Measurements from ENCODE around the gene NCK2. TPM values are rescaled to one million over a fixed set of nuclear protein-coding genes. Genes with fewer than 3 reads are reported as not detected.

NCK2 gene
- total RNA-seq, 6 experiments from 2014 or later: 18.6 to 20.2 (median 19.8) TPM

DNA sequence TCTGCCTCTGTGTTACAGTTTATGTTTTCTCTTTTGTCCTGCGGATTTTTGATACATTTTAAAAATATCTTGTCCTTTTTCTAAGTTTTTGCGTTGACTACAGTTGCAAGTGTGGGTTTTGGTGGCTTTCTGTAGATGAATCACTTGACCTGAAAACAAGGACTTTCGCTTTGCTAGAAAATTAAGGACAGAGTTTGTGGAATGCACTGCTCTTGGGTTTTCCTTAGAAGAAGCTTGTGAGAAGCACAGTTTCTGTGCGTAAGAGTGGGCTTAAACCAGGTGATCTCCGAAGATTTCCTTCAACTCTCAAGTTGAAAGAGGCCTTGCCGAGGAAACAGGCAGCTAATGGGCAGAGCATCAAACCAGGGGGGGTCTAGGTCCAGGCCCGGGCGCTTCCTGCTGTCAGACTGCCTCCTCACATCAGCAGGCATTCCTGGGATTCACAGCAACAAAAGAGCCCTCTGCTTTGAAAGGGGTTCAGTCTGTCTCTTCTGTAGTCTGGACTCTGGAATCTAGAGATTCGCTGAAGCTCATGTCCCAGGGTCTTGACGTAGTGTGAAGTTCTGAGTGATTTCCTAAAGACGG, 17.3 kb downstream of the NCK2 start:
- Mint-ChIP-seq H3K27ac (no peak overlapping the region), H3K9me3 (no peaks in the 10 kb centered on the region), H3K36me3 (ENCODE audit: low read depth) (no peaks in the 10 kb centered on the region), H3K4me1 (ENCODE audit: low read depth) (peaks cover 6% of the 10 kb centered on the region; the same call in 1 of the 2 replicates), H3K27me3 (ENCODE audit: insufficient read depth) (no peaks in the 10 kb centered on the region), H3K4me3 (no peak overlapping the region)
- TF ChIP-seq, protein P1, sequence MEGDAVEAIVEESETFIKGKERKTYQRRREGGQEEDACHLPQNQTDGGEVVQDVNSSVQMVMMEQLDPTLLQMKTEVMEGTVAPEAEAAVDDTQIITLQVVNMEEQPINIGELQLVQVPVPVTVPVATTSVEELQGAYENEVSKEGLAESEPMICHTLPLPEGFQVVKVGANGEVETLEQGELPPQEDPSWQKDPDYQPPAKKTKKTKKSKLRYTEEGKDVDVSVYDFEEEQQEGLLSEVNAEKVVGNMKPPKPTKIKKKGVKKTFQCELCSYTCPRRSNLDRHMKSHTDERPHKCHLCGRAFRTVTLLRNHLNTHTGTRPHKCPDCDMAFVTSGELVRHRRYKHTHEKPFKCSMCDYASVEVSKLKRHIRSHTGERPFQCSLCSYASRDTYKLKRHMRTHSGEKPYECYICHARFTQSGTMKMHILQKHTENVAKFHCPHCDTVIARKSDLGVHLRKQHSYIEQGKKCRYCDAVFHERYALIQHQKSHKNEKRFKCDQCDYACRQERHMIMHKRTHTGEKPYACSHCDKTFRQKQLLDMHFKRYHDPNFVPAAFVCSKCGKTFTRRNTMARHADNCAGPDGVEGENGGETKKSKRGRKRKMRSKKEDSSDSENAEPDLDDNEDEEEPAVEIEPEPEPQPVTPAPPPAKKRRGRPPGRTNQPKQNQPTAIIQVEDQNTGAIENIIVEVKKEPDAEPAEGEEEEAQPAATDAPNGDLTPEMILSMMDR (IDR thresholded peaks at IDR 0.05): no peak
- no peak for DNase-seq

DNA sequence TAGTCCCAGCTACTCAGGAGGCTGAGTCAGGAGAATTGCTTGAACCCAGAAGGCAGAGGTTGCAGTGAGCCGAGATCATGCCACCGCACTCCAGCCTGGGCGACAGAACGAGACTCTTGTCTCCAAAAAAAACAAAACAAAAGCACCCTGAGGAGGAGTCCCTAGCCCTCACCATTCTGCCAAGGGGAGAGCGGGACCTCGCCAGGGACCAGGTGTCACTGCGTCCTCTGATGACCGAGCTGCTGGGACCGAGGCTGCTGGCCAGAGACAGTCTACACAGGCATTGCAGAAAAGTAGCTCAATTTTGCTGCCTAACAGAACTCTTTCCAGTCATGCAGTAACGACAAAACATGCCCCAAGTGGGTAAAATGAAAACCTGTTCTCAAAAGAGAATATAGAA, 18.4 kb downstream of the NCK2 start:
- Mint-ChIP-seq H3K36me3 (ENCODE audit: low read depth) (no peaks in the 10 kb centered on the region), H3K27ac (no peak overlapping the region), H3K4me3 (no peak overlapping the region), H3K27me3 (ENCODE audit: insufficient read depth) (no peaks in the 10 kb centered on the region), H3K4me1 (ENCODE audit: low read depth) (peaks cover 6% of the 10 kb centered on the region; the same call in 1 of the 2 replicates), H3K9me3 (no peaks in the 10 kb centered on the region)
- TF ChIP-seq, protein P1 (IDR thresholded peaks at IDR 0.05): no peak
- DNase-seq: no peak

DNA sequence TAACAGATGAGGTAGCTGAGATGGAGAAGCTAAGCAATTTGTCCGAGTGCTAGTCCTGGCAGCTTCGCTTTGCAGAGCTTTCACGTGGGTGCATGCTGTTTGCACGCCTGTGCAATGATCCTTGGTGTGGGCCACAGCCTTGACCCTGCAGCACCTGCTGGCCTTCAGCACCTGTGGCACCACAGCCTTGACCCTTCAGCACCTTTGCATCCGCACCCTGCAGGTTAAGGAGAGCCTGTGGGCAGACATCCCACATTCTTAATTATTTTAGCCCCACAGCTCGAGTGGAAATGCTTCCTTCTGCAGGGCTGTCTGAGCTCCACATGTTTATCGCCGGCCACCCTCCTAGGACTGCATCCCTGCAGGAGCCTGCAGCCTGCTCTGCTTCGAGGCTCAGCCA, 19.3 kb downstream of the NCK2 start:
- Mint-ChIP-seq H3K9me3 (no peaks in the 10 kb centered on the region), H3K4me1 (ENCODE audit: low read depth) (peaks cover 11% of the 10 kb centered on the region), H3K4me3 (no peak overlapping the region), H3K36me3 (ENCODE audit: low read depth) (no peaks in the 10 kb centered on the region), H3K27ac (no peak overlapping the region), H3K27me3 (ENCODE audit: insufficient read depth) (no peaks in the 10 kb centered on the region)
- DNase-seq: no peak
- TF ChIP-seq, protein P1 (IDR thresholded peaks at IDR 0.05): no peak

DNA sequence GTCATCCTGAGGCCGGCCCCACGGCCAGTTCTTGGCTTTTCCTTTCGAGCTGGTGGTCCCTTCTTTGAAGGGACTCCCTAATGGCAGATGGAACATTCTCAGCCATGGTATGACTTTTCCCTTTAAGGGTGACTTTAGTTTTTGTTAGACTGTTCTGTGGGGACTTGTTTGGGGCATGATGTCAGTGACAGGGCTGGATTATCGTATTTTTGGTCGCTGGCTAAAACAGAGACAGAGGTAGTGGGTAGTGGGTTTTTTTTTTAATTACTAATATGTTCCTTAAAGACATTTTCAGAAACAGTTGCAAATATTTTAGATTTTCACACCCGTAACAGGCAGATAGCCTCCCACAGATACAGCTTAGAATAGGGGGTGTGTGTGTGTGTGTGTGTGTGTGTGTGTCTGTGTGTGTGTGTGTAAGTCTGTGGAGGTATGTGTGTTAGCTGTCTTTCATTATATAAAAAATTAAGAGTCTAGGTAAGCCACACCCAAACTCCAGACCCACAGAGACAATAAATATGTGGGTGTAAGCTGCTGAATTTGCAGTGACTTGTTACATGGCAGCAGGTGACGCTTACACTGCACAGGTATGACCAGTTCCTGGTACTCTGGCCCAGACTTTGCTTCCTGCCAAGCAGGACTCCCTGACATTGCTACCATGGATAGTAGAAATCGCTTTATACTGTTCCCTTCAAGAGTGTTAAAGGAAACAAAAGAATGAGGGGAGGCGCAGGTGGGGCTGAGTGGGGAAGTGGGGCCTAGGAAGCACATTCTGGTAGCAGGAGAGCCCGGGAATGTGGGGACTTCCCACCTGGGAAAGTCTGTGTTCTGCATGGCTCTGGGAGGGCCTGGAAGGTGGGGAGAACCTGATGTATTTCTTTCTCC, 20.9 kb downstream of the NCK2 start:
- no peaks in the 10 kb centered on the region for H3K9me3 Mint-ChIP-seq
- H3K4me1 Mint-ChIP-seq (ENCODE audit: low read depth): peaks cover 24% of the 10 kb centered on the region
- H3K4me3 Mint-ChIP-seq: no peak overlapping the region
- no peaks in the 10 kb centered on the region for H3K36me3 Mint-ChIP-seq (ENCODE audit: low read depth)
- TF ChIP-seq, protein P1 (IDR thresholded peaks at IDR 0.05): no peak
- H3K27me3 Mint-ChIP-seq (ENCODE audit: insufficient read depth): no peaks in the 10 kb centered on the region
- H3K27ac Mint-ChIP-seq: no peak overlapping the region
- DNase-seq: no peak

DNA sequence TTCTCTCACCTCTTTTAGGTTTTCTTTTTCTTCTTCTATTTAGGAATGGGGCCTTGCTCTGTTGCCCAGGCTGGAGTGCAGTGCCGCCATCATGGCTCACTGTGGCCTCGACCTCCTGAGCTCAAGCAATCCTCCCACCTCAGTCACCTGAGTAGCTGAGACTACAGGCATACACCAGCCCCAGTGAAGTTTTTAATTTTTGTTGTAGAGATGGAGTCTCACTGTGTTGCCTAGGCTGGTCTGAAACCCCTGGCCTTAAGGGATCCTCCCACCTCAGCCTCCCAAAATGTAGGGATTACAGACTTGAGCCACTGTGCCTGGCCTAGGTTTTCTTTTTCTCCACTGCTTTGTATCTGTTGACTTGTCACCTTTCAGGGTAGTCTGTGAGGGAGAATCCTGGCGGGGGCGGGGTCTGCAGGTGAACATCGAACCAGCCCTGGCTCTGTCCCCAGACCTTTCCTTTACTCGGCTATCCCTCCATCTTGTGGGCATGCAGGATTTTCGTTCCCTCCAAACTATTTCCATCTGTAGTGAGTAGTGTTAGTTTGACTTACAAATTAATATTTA, 21.7 kb downstream of the NCK2 start:
- Mint-ChIP-seq H3K27me3 (ENCODE audit: insufficient read depth) (no peaks in the 10 kb centered on the region), H3K27ac (no peak overlapping the region), H3K4me1 (ENCODE audit: low read depth) (peaks cover 24% of the 10 kb centered on the region), H3K4me3 (no peak overlapping the region), H3K36me3 (ENCODE audit: low read depth) (no peaks in the 10 kb centered on the region), H3K9me3 (no peaks in the 10 kb centered on the region)
- DNase-seq: no peak
- TF ChIP-seq, protein P1 (IDR thresholded peaks at IDR 0.05): no peak

Measured in HFFc6 (cell line).